Endothelial cell of umbilical vein (primary cell): ENCODE measurements around the gene POLR2E. TPM values are rescaled to one million over a fixed set of nuclear protein-coding genes. Genes with fewer than 3 reads are reported as not detected.
A peak's percentile ranks its signal among the peaks of the same experiment; 100 is the strongest.

Source experiments
- BruUV-seq: library from RNA; stranded (reverse); fragments of 400-500 nt; replicated peaks from 2 replicates; lab custom pipeline; 2021; lab: Mats Ljungman, UMichigan
- CTCF ChIA-PET: fragments of 300-600, 350-600 bp; sonication (Branson Sonifier 250); formaldehyde crosslinking; loops from one replicate; lab custom pipeline; 2021; ENCODE audit warnings: antibody characterized with exemption, inconsistent platforms; lab: Charles Lee
- POLR2A ChIA-PET: fragments of 300-600, 350-600 bp; sonication (Branson Sonifier 250); formaldehyde crosslinking; loops from one replicate; lab custom pipeline; 2021; ENCODE audit warnings: antibody characterized with exemption, inconsistent platforms; lab: Charles Lee
- DNase-seq: peaks from one replicate; pipeline ENCODE4 v3.0.0-alpha.2; 2011; ENCODE audit warnings: low read depth, low spot score
- FAIRE-seq: peaks from 2 replicates; lab custom pipeline; 2011; peaks lifted over from hg19 to GRCh38; lab: Jason Lieb, UNC
- H2AFZ ChIP-seq: 2 replicates; pipeline ENCODE4 v1.6.0; 2012; ENCODE audit warnings: low read depth, low read length, control low read depth, inconsistent platforms
- H3K27ac ChIP-seq: 2 replicates; pipeline ENCODE4 v1.5.1; 2011; ENCODE audit warnings: low read depth, mild to moderate bottlenecking, control low read depth, low read length, moderate library complexity; ENCODE audit not compliant: insufficient read depth
- H3K27me3 ChIP-seq, 2 experiments: 2 replicates each; pipeline versions ENCODE4 v1.6.0 to v1.6.1; 2011; ENCODE audit warnings: low read length in 2 of 2, mixed read lengths in 1 of 2; ENCODE audit not compliant: control insufficient read depth in 2 of 2, insufficient read depth in 2 of 2
- H3K36me3 ChIP-seq, 2 experiments: 2 replicates in 1 of 2; 3 replicates in 1 of 2; pipeline ENCODE4 v1.5.1; 2011; ENCODE audit warnings: low read length in 2 of 2, mild to moderate bottlenecking in 1 of 2, moderate library complexity in 1 of 2; ENCODE audit not compliant: control insufficient read depth in 2 of 2, insufficient read depth in 2 of 2; ENCODE audit errors: extremely low read depth in 1 of 2
- H3K4me1 ChIP-seq: 3 replicates; pipeline ENCODE4 v1.5.1; 2011; ENCODE audit warnings: mild to moderate bottlenecking, low read length; ENCODE audit not compliant: control insufficient read depth, insufficient read depth; ENCODE audit errors: extremely low read depth
- H3K4me2 ChIP-seq: 2 replicates; pipeline ENCODE4 v1.6.1; 2011; ENCODE audit warnings: low read length, control low read depth, mixed read lengths; ENCODE audit not compliant: insufficient read depth
- H3K4me3 ChIP-seq, 3 experiments: fragments of 200-600 bp in 1 of 3; sonication (generic), shearing (Covaris generic) in 1 of 3; replicated peaks in 1 of 3; 2 replicates each; pipeline ENCODE4 v1.5.1; 2011 to 2016; ENCODE audit warnings: control low read depth in 3 of 3, low read length in 3 of 3, mild to moderate bottlenecking in 2 of 3, inconsistent platforms in 1 of 3, low read depth in 1 of 3, moderate library complexity in 1 of 3; ENCODE audit not compliant: insufficient read depth in 1 of 3
- H3K79me2 ChIP-seq: 2 replicates; pipeline ENCODE4 v1.6.0; 2012; ENCODE audit warnings: low read length, inconsistent platforms; ENCODE audit not compliant: control insufficient read depth, insufficient read depth
- H3K9ac ChIP-seq: replicated peaks from 2 replicates; pipeline ENCODE3; 2011; ENCODE audit warnings: low read length, control low read depth; ENCODE audit not compliant: insufficient read depth; ENCODE audit errors: extremely low read depth
- H3K9me1 ChIP-seq: replicated peaks from 3 replicates; pipeline ENCODE4 v1.6.0; 2011; ENCODE audit warnings: mild to moderate bottlenecking, low read length; ENCODE audit not compliant: control insufficient read depth, insufficient read depth; ENCODE audit errors: extremely low read depth
- H3K9me3 ChIP-seq: replicated peaks from 2 replicates; pipeline ENCODE4 v1.5.1; 2012; ENCODE audit warnings: low read length, inconsistent platforms; ENCODE audit not compliant: control insufficient read depth, insufficient read depth
- H4K20me1 ChIP-seq: replicated peaks from 2 replicates; pipeline ENCODE3; 2011; ENCODE audit warnings: mild to moderate bottlenecking, low read length; ENCODE audit not compliant: control insufficient read depth, insufficient read depth; ENCODE audit errors: extremely low read depth
- FOS ChIP-seq: IDR thresholded peaks from 2 replicates; pipeline ENCODE4 v1.6.1; 2011; ENCODE audit warnings: mild to moderate bottlenecking, low read length, moderate library complexity, borderline replicate concordance; ENCODE audit not compliant: insufficient read depth
- dilution Hi-C: fragments of 300-500 bp; cut with MboI; formaldehyde crosslinking; loops from one replicate; pipeline ENCODE4 v1.15.0; 2019; ENCODE audit warnings: low sequenced_read_pairs; ENCODE audit not compliant: extremely low pct_ligation_motif_present
- intact Hi-C: fragments of 100-400 bp; cut with micrococcal nuclease; formaldehyde crosslinking; loops from one replicate; pipeline ENCODE4 v1.10.0; 2022
- polyA plus RNA-seq, 4 experiments: library from polyadenylated mRNA; depleted of rRNA in 3 of 4; stranded (reverse) in 3 of 4; unstranded in 1 of 4; fragments of >200 nt; gene quantifications; 2 replicates each; pipeline versions ENCODE4 v1.2.1 to v1.2.3, GENCODE V29; 2011 to 2012; ENCODE audit warnings: missing spikeins in 1 of 4
- total RNA-seq: library from RNA; stranded (reverse); gene quantifications from 2 replicates; pipeline ENCODE4 v1.2.3, GENCODE V29; 2021
- TF ChIP-seq, protein P1 (sequence below), 2 donors: IDR thresholded peaks; 1 replicate in 1 of 2; 2 replicates in 1 of 2; pipeline ENCODE4 v1.5.1; 2011; ENCODE audit warnings: low read length in 2 of 2, mild to moderate bottlenecking in 2 of 2, moderate library complexity in 2 of 2, control low read depth in 1 of 2, inconsistent platforms in 1 of 2, low read depth in 1 of 2; ENCODE audit not compliant: insufficient read depth in 1 of 2; ENCODE audit errors: extremely low read depth in 1 of 2

POLR2E gene
- total and polyA plus RNA-seq, 2 donors (not counting 3 experiments of a cell fraction or from before 2014, with no cell fraction given) = 272 to 344 TPM

DNA sequence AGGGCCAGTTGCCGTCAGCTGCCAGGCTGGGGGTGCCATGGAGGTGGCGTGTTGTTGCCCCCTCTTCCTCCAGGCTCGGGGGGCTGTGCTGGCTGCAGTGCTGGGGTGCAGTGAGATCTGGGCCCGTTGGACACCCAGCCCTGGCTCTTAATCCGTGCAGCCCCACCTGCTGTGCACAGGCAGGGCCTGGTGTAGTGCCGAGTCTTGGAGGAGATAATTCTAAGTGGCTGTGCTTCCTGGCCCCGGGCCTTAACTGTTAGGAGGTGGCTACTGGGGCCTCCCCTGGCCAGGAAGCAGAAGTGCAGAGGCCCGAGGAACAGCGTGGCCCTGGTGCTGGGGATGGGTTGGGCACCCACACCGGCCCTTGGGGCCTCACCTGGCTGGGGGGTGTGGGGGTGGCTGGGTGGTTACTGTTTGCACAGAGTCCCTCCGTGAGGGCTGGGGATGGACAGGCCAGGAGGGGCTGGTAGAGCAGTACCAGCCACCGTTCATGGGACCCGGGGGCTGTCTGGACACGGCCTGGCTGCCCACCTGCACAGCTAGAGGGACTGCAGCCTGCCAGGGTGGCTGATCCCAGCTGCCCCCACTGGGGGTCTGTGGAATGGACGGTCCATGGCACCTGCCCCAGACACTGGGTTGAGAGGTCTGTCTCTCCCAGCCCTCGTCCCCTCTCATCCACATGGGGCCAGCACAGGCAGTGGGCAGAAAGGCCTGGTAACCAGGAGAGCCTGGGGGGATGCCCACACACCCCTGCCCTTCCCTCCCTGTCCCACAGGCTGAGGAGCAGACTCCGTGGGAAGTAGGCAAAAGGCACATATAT lies 11.9 kb upstream of the POLR2E start:
- Histone ChIP-seq H4K20me1 (no peaks in the 10 kb centered on the region), H3K4me2 (no peak overlapping the region), H3K4me3 (no peak overlapping the region), H3K27ac (no peak overlapping the region), H3K79me2 (peaks cover 18% of the 10 kb centered on the region), H3K36me3 (peaks cover 10 to 29% of the 10 kb centered on the region in 2 experiments), H3K9ac (no peak overlapping the region), H3K9me1 (no peaks in the 10 kb centered on the region), H2AFZ (no peak overlapping the region), H3K4me1 (peaks cover 19% of the 10 kb centered on the region), H3K9me3 (no peaks in the 10 kb centered on the region), H3K27me3 (no peaks in the 10 kb centered on the region)
- no peak for TF ChIP-seq FOS
- TF ChIP-seq, protein P1, sequence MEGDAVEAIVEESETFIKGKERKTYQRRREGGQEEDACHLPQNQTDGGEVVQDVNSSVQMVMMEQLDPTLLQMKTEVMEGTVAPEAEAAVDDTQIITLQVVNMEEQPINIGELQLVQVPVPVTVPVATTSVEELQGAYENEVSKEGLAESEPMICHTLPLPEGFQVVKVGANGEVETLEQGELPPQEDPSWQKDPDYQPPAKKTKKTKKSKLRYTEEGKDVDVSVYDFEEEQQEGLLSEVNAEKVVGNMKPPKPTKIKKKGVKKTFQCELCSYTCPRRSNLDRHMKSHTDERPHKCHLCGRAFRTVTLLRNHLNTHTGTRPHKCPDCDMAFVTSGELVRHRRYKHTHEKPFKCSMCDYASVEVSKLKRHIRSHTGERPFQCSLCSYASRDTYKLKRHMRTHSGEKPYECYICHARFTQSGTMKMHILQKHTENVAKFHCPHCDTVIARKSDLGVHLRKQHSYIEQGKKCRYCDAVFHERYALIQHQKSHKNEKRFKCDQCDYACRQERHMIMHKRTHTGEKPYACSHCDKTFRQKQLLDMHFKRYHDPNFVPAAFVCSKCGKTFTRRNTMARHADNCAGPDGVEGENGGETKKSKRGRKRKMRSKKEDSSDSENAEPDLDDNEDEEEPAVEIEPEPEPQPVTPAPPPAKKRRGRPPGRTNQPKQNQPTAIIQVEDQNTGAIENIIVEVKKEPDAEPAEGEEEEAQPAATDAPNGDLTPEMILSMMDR (IDR thresholded peaks at IDR 0.05; ENCODE audit: extremely low read depth in 1 of 2, insufficient read depth in 1 of 2, low read depth in 1 of 2, low read length in 2 of 2) = peak in 1 of 2 donors; percentile 3
- POLR2A ChIA-PET = no interaction called here
- DNase-seq = no peak
- FAIRE-seq = no peak
- intact Hi-C loops = loop anchor here (10.0 kb wide), 1 partner anchor 172 kb away; no protein-coding TSS in a partner anchor
- dilution Hi-C loops = no loop called here
- no TSS peak for BruUV-seq
- CTCF ChIA-PET = interaction anchor here (1.2 kb wide), 1 partner anchor 37 kb away, joined by 3 read pairs; no protein-coding TSS in a partner anchor
